Right lung (tissue), 10 donors: Measurements from ENCODE around the gene KLC4. TPM values are rescaled to one million over a fixed set of nuclear protein-coding genes. Genes with fewer than 3 reads are reported as not detected.

Experiments
- DNase-seq, 2 donors: peaks; one replicate each; pipeline ENCODE4 v3.0.0-alpha.2; 2013
- long read RNA-seq, 8 donors: transcript quantifications; one replicate each; lab custom pipeline, GENCODE V29; 2026
- polyA plus RNA-seq, 5 donors: library from polyadenylated mRNA; unstranded; fragments of 120-200 nt; gene quantifications; one replicate each; pipeline versions ENCODE4 v1.2.1 to v1.2.3, GENCODE V29; 2013; ENCODE audit warnings: inconsistent platforms in 1 of 5, low replicate concordance in 1 of 5; ENCODE audit not compliant: insufficient read length in 5 of 5, insufficient read depth in 1 of 5

KLC4 gene
- polyA plus RNA-seq, result 10 to 100 TPM; 44.0 to 59.8 (median 45.1) TPM
- long read RNA-seq, donor 1, partial matches to known transcripts, result 59 of 94 reads
- long read RNA-seq, donor 1, other reads (novel, unspliced or antisense), result 29 of 94 reads
- long read RNA-seq, donor 2, partial matches to known transcripts, result 10 of 11 reads
- long read RNA-seq, donor 2, other reads (novel, unspliced or antisense), result 0 of 11 reads
- long read RNA-seq, donor 3, transcript KLC4-202 (16 exons, 2,404 nt), result major isoform, 5 of 83 reads
- long read RNA-seq, donor 3, partial matches to known transcripts, result 51 of 83 reads
- long read RNA-seq, donor 3, other reads (novel, unspliced or antisense), result 25 of 83 reads
- long read RNA-seq, donor 4, partial matches to known transcripts, result 0 of 4 reads
- long read RNA-seq, donor 4, other reads (novel, unspliced or antisense), result 0 of 4 reads
- long read RNA-seq, donor 5, transcript KLC4-202 (16 exons, 2,404 nt), result major isoform, 5 of 25 reads
- long read RNA-seq, donor 5, partial matches to known transcripts, result 18 of 25 reads
- long read RNA-seq, donor 5, other reads (novel, unspliced or antisense), result 0 of 25 reads
- long read RNA-seq, donor 6, partial matches to known transcripts, result 73 of 107 reads
- long read RNA-seq, donor 6, other reads (novel, unspliced or antisense), result 32 of 107 reads
- long read RNA-seq, donor 7, partial matches to known transcripts, result 73 of 114 reads
- long read RNA-seq, donor 7, other reads (novel, unspliced or antisense), result 39 of 114 reads
- long read RNA-seq, donor 8, result 0 reads

DNA sequence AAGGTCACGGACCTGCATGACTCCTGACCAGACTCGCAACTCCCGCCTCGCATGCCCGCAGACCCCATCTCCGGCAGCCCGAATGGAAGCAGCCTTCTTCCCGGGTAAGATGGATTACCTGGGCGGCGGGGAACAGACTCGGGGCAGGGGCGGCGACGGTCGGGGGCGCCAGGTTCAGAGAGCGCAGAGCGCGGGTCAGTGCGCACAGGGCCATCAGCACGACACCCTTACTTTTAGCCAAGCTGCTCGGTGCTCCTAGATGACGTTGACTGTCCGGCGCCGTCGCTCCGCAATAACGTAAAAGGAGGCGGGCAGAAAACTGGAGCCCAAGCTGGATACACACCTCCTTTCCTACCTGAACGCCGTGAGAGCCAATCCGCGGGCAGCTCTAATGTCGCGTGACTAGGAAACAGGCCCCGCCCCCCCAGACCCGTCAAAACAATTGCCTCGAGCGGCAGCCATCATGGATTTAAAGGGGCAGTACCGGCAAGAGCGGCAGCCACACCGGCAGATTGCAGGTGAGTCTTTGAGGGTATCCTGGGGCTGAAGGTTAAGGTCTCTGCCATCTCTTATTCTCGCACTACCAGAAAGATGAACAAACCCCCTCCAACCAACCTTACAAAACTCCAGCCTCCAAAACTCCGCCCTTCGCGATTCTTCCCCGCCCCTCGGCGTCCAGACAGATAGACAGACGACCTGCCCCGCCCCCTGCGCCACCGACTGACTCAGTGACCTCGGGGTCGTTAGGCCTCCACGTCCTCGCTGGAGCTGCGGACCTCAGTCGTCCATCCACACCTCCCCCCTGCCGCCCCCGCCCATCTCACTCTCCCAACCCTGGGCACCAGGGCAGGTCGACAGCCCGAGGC lies at the start of gene KLC4, which contains the start of gene MRPL2:
Gene KLC4 (plus strand): TSS at position 464 of the 866 bp plus-strand sequence. CDS start 1,705 bp downstream, outside the sequence.
Gene MRPL2 (minus strand): TSS at position 267 of the 866 bp plus-strand sequence. CDS start 53 bp downstream, at position 214.
- peak; percentile 97 to 98 for DNase-seq

DNA sequence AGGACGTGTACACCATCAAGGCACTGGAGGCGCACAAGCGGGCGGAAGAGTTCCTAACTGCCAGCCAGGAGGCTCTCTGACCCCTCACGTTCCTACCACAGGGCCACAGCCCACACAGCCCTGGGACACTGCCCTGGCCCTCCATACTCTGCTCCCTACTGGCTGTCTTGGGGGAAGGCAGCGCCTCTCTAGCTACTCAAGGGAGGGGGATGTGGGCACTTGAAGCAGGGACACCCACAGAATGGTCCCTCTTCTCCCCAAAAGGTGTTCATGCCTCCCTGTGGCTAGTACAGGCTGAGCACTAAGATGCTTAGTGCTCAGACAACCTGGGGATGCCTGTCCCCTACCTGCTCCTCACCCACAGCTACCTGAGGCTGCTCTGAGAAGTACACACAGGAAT lies 48.2 kb upstream of the KLC4 start:
- no peak for DNase-seq

DNA sequence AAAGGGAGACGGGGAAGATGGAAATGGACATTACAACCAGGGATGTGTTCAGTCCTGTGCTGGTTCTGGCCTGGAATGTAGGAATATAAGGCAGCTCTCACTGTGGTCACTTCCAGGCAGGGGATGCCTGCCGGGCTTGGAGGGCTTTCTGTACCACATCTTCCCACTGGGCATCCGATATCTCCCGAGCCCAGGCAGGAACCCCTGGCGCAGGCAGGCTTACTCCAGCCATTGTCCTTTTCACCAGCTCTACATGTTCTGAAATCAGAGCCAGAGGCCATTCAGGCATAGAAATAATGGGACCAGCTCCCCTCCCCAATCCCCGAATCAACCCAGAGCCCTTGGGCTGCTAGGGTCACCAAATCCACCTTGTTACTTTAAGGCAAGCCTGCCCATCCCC lies 47.1 kb upstream of the KLC4 start:
- DNase-seq, result no peak

DNA sequence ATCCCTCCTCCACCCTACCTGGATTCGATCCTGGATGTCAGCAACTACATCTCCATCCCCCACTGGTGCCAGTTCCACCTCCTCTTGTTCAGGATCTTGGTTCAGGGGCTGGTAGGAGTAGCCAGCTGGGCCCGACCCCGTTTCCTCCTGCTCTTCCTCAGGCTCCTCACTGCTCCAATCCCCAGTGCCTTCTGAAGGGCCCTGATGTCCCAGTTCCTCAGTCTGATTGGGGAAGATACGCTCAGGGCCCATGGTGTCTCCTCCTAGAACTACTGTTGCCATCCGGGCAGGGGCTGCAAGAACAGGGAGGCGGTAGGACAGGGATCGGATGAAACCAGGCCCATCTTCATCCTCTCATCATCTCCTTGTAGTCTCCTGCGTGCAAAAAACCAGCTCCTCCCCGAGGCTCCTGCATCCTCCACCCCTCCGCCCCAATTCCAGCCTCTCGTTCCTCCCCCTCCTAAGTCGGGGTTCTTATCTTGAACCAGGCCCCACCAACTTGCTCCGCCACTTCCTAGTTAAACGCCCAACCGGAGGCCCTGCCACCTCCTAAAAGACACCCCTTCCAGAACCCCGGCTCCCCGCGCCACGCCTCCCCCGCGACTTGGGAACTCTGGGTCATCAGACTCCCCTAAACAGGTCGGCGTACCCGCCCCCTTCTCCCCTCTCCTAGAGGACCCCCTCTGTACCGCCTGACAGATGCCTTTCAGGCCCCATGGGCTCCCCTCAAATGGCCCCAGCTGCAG lies 46.2 kb upstream of the KLC4 start:
- peak in 1 of 2 donors; percentile 2 for DNase-seq

DNA sequence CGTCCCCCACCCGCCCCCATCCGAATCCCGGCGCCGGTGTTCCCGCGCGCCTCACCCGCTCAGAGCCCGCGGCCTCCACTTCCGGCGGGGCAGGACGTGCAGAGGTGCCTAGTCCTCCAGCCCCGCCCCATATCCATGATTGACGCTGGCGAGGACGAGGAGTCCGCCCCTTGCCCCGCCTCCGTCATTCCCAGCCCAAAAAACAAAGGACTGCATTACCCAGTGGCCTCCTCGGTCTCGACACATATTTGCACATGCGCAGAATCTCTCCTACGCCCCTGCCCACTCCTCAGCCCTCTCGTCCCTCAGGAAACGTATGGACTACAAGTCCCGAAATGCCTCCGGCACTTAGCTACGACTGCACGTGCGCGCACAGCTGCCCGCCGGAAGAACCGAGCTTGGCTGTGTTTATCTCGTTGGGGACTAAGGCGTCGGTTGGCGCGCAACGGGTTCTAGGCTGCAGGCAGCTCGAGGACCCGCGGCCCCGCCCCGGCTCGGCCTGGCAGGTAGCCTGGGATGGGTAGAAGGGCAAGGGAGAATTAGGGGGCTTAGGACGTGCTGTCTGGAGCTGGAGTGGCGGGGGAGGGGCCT lies 45.5 kb upstream of the KLC4 start, which contains the start of the genes KLHDC3 and MEA1:
Gene KLHDC3 (plus strand): TSS at position 407 of the 591 bp plus-strand sequence. CDS start 2,944 bp downstream, outside the sequence.
Gene MEA1 (minus strand): TSS at position 104 of the 591 bp plus-strand sequence. CDS start 133 bp downstream, outside the sequence.
- DNase-seq, result peak; percentile 99

DNA sequence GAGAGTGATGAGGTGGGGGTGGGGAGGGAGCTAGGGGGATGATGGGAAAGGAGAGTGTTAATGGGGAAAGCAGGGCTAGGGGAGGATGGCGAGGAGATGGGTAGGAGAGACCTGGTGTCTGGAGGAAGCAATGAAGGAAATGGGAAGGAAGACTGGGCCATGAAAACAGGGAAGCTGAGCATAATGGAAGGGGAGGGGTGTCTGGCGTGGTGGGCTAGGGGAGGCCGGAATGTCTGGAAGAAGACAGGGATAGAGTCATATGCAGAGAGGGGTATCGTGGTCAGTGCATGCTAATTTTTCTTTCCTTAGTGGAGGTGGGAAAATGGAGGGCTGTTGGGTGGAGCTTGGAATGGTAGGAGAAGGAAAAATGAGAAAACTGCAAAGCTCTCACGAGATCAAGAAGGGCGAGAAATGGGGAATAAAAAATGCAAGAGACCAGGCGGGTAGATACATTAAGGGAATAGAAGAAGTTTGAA lies 45.0 kb upstream of the KLC4 start:
- peak in 1 of 2 donors; percentile 7 for DNase-seq

DNA sequence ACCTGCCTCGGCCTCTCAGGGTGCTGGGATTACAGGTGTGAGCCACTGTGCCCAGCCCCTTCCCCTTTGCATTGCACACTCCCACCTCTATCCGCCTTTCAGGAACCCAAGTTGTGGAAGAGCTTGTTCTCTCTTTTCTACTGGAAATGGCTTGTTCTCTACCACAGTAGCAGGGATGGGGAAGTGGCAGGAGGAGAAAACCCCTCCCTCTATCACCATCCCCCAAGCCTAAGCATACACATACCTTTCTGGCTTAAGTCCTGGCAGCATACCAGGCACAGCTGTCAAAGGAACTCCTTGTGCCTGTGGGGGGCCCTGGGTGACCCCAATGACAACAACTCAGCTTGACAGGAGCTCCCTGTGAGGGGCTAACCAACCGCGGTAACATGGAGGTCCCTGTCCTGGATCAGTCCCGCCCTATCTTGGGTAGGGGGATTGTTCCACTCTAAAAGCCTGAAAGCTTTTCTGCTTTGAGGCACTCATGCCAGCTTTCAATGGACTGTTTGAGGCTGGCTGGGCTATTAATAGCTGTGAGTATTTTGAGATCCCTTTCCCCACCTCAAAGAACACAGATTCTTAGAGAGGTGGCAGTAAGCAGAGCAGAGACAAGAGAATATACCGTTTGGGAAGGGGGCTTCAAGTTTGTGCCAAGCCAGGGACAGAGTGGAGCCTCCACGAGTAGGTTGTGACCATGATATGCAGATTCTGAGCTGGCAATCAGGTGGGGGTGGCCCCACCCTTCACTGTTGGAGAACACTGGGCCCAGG lies 43.1 kb upstream of the KLC4 start:
- no peak for DNase-seq

DNA sequence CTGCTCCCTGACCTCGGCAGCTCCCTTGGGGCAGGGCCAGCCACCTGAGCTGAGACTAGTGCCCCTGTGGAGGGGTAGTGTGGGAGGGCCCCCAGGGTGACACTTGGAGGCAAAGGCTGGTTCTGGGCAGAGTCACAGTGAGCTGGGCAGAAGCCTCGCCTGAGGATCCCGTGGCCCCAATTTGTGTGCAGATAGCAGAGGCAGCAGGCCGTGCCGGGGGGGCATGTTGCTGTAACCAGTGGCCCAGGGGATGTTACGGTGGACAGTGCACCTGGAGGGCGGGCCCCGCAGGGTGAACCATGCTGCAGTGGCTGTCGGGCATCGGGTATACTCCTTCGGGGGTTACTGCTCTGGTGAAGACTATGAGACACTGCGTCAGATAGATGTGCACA lies 42.5 kb upstream of the KLC4 start:
- DNase-seq, result no peak

DNA sequence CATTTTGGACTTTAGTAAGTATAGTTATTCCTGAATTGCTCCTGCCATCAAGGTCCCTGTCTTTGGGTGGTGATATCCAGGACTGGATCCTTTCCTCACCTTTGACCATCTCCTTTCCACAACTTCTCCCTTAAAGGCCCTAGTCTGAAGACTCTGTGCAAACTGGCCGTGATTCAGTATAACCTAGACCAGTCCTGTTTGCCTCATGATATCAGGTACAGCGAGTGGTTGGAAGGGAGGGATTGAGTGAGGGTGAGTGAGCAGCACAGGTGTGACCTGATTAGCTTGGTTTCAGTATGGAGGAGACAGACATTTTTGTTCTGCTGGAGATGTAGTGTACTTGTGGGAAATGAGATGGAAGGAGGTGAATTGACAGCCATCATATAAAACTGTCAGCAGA lies 40.3 kb upstream of the KLC4 start:
- no peak for DNase-seq

DNA sequence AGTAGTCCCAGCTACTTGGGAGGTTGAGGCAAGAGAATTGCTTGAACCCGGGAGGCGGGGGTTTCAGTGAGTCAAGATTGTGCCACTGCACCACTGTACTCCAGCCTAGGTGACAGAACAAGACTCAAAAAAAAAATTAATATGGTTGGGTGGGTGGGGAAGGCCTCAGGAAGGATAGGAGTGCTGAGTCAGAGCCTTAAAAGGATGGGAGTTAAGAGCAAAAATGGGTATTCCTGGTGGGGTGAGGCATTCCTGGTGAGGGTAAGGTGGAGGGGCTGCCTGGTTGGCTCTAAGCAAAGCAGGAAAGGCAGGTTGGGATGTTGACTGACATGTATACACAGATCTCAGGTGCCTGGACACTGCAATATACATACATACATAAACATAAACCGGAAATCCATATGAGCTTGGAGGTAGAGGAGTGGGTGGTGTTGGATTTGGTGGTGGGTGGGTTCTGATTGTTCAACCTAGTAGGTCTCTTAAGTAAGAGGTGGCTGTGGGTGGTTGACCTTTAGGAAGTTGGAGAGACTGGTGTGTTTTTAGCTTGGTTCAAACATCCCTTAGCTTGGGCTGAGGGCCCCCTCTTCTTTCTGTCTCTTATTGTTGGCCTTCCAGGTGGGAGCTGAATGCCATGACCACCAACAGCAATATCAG lies 39.3 kb upstream of the KLC4 start:
- no peak for DNase-seq

DNA sequence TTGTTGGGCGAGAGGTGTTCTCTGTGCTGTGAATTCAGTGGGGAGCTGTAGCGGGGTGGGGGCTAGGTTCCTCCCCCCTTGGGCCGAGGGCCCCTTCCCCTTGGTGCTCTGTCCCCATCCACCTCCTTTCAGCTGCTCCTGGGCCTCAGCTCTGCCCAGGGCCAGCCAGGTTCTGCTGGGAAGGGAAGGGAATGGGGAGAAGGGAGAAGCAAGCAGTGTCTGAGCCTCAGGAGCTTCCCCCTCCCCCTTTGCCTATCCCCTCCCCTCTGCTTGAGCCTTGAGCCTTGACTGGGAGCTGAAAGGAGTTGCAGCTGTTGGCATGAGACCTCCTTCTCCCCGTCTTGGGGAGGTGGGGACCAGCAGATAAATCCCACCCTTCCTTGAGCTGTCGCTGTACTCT lies 38.6 kb upstream of the KLC4 start:
- DNase-seq, result no peak

DNA sequence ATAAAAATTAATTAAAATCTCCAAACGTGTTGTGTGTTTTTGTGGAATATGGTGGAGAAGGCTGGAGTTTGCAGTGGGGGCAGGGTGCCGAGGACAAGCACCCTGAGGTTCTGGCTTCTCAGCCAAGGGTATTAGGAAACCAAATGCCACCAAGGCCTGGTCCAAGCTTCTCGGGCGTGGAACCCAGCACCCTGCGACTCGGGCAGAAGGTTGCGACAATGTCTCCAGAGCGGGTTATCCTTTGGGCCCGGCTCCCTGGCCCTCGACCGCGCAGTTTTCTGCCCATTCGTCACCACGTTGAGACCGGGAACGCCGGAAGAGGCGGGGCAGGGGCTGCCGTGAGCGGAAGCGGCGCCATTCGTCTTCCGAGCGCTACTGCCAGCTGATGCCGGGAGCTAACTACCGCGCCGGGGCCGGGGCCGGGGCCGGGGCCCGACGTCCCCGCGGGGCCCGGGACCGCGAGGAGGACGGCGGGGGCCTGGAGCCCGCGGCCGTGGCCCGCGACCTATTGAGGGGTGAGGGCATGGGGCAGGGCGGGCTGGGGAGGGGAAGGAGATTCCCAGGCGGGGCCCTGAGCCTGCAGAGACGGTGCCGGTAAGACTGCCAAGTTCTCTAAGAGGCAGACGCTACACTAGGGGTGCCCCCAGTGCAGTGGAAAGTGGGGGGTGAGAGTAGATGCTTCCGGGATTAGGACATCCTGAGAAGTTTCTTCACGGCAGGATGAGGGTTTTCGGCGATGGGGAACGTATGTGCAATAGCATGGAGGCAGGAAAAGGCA lies 38.0 kb upstream of the KLC4 start, which contains the start of gene RRP36:
Gene RRP36 (plus strand): TSS at position 354 of the 778 bp plus-strand sequence. CDS start 32 bp downstream, at position 386.
- DNase-seq, result peak; percentile 61 to 70

DNA sequence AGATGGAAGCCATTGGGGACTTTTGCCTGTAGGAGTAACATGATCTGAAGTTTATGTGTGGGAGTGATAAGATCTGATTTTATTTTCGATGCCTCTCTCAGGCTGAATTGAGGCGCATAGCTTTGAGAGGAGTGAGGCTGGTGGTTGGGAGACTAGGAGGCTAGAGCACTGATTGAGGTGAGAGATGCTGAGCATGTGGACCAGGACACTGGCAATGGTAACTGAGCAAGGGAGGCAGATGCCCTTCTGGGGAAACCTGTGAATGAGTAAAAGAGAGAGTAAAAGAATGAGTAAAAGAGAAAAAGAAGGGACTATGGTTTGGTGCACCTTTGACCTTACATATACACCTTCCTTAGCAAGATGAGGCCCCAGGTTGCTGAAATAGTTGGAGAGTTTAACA lies 35.0 kb upstream of the KLC4 start:
- DNase-seq, result no peak

DNA sequence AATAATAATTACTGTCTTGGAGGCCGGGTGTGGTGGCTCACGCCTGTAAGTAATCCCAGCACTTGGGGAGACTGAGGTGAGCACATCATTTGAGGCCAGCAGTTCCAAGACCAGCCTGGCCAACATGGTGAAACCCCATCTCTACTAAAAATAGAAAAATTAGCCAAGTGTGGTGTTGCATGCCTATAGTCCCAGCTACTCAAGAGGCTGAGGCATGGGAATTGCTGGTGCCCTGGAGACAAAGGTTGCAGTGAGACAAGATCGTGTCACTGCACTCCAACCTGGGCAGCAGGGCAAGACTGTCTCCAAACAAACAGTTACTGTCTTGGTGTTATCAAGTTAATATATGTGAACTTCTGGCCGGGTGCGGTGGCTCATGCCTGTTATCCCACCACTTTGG lies 33.1 kb upstream of the KLC4 start:
- DNase-seq, result no peak

DNA sequence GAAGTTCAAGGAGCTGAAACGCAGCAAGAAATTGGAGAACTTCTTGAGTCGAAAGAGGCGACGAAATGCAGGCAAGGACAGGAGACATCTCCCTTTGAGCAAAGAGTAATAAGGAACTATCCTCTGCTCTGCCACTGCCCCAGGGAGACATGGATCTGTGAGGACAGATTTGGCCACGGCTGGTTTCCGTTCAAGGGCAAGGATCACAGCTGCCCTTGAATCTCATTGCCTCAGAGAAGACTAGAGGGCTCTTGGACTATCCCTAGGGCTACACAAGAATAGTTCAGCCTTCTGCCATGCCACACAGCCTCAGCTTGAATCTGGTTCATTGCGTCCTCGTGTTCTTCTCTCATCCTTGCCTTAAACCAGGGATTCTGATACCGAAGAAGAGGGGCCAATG lies 30.3 kb upstream of the KLC4 start:
- no peak for DNase-seq

DNA sequence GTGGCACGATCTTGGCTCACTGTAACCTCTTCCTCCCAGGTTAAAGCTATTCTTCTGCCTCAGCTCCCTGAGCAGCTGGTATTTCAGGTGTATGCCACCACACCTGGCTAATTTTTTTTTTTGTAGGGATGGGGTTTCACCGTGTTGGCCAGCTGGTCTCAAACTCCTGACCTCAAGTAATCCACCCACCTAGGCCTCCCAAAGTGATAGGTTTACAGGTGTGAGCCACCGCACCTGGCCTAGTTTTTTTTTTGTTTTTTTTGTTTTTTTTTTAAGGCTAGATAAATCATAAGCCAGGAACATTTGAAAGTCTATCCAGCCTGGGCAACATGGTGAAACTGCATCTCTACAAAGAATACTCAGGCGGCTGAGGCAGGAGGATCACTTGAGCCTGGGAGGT lies 27.1 kb upstream of the KLC4 start:
- DNase-seq, result no peak

DNA sequence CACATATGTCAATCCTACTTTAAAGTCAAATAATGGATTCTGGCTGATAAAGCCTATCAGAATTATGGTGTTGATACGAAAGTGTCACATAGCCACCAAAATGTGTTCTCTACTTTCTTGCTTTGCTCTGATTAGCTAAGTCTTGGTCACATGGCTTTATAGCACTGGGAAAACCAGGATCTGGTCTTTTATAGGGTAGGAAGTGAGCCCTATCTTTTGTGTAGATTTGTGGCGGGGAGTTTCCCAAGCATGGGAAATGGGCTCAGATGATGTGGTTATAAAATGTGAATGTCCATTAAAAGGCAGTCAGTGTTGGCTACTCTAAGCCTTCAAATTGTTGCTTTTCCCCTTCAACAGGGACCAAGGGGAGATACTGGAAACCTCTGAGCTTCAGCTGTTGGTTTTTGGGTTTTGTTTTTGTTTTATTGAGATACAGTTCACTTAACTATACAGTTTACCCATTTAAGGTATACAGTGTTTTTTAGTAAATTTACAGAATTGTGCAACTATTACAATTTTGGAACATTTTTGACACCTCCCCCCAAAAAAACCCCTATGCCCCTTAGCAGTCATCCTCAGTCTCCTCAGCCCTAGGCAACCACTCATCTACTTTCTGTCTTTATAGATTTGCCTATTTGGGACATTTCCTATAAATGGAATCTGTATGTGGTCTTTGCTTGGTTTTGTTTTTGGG lies 25.8 kb upstream of the KLC4 start:
- DNase-seq, result no peak
